SKM-1 treated with dmso at 0.1 percent for 144 hours (cell line): Measurements from ENCODE around the gene ISG15.
"Not testable (repeated sequence)": the region's sequence is repeated elsewhere in the genome, so short reads cannot be mapped to it uniquely, and the experiment has no call there.

ENCODE experiments used
- DNase-seq: peaks from one replicate; lab custom pipeline; 2025; ENCODE audit not compliant: unreplicated experiment; lab: John Stamatoyannopoulos, UW

ISG15 gene

DNA sequence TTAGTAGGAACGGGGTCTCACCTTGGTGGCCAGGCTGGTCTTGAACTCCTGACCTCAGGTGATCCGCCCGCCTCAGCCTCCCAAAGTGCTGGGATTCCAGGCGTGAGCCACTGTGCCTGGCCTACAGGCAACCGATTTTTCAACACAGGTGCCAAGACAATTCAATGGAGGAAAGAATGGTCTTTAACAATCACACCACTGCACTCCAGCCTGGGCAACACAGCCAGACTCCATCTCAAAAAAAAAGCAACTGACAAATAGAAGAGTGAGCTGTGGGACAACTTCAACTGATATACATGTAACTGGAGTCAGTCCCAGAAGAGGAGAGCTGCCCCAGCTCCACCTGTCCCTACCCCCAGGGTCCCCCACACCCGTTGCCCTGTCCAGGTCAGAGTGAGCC, 18.8 kb upstream of the ISG15 start:
- DNase-seq = not testable (repeated sequence)

- no peak for DNase-seq
These were observed 17.3 kb upstream of the ISG15 start for GRCh38 chr1:995665-996633.

DNA sequence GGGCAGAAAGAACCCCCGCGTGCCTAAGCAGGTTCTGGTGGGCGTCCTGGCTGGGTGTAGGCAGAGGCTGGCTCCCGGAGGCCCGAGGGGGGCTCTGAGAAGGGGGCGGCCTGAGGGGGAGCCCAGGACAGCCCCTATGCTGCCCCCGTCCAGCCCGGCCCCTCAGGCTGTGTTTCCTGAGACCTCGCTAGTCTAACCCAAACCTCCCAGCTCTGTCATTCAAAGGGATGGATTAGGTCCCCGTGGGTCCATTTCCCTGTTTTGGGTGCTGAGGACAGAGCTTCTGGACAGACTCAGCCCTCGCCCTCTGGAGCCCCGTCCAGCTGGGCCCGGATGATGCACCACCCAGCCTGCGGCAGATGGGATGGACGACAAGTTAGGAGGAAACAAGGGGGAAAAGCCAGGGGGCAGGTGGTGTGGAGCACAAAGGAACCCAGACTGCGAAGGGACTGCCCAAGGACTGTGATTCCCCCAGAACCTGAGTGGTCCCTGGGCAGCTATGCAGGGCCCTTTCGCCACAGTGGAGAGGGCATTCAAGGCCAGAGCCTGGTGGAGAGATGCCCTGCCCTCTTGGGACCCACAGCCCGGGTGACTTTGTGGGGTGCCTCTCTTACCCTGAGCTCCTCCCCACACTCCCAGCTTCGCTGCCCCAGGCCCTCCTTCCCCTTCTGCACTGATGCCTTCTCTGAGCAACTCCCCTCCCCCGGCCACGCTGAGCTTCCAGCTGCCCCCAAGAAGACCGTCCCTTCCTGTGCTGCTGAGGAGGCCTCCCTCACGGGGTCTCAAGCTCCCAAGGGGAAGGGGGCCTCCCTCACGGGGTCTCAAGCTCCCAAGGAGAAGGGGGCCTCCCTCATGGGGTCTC, 16.2 kb upstream of the ISG15 start:
- no peak for DNase-seq

- no peak for DNase-seq
These were observed 15.6 kb upstream of the ISG15 start for GRCh38 chr1:997713-997992.

DNA sequence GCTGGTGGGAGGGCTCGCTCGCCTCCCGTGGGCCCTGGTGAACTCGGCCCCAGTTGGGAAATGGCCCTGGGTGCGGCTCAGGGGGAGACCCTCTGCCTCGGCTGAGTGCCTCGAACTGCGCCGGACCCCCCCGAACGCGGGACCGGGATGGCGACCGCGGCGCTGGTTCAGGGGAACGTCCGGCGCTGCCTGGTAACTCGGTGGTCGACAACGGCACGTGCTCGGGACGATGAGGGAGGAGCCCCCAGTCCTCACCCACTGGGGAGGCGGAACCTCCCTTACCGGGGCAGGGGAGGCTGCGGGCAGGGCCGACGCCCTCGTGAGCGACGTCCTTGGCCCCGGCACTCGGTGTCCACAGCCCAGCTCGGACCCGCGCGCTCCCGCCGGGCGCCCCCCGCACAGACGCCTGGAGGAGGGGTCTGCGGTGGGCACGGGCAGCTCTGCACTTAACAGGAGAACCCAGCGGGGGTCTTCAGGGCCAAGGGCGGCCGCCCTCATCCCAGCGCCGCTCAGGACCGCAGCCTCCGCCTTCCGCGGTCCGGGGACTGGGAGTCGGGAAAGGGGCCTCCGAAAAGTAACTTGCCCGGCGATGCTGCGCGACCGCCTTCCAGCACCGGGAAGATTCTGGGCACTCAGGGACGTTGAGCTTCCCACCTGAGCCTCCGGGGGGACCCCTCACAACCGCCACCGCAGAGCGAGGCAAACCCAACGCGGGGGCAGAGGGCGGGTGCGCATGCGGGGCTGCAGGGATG, 15.1 kb upstream of the ISG15 start:
- no peak for DNase-seq

DNA sequence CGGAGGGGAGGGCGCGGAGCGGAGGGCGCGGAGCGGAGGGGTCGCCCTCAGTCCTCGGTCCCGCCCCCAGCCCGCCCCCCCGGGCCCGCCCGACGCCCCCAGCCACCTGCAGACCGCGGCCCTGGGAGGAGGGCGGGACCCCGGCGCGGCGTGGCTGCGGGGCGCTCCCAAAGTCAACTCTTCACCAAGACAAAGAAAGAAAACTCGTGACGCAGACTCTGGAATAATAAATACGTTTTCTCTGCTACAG, 14.6 kb upstream of the ISG15 start:
- no peak for DNase-seq

DNA sequence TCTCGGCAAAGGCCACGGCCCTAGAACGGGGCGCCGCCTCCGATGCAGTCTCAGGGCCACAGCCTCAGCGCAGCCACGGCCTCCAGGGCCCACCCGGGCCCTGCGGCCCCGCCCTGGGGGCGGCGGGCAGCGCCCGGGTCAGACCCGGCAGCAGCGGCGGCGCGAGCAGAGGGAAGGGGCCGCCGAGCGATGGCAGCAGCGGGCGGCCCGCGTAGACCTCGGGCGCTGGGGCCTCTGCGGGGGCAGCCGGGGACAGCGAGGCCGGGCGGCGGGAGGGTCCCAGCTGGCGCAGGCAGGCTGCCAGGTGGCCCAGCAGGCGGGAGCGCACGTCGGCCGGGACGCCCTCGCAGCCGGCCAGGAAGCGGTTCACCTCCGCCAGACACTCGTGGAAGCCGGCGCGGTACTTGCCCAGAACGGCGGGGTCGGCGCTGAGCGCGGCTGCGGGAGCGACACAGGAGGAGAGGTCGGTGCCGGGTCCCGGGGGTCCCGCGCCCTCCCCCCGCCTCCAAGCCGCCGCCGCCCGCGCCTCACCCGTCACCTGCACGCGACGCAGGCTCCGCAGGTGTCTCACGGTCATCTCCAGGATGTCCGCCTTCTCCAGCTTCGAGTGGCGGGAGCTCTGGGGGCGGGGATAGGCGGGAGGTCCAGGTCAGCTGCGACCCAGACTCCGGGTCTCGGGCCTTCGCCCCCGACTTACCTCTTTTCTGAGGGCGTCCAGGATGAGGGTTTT, 14.1 kb upstream of the ISG15 start:
- no peak for DNase-seq

GRCh38 chr1:999725-1000356, 13.5 kb upstream of the ISG15 start, which contains the start of gene HES4:
Gene HES4, minus strand, starts transcription at chr1:1000097. Its CDS starts 124 bp downstream, at chr1:999973.
- DNase-seq = no peak

- DNase-seq = no peak
These were observed 12.8 kb upstream of the ISG15 start for GRCh38 chr1:1000357-1001056.

GRCh38 chr1:1001057-1001783, 12.1 kb upstream of the ISG15 start:
- DNase-seq = no peak

- DNase-seq = no peak
These were observed 9.5 kb upstream of the ISG15 start for GRCh38 chr1:1003618-1004419.

- DNase-seq = no peak
These were observed 8.9 kb upstream of the ISG15 start for GRCh38 chr1:1004420-1004779.

GRCh38 chr1:1004780-1005697, 8.3 kb upstream of the ISG15 start:
- DNase-seq = no peak

- DNase-seq = no peak
These were observed 7.5 kb upstream of the ISG15 start for GRCh38 chr1:1005774-1006304.

DNA sequence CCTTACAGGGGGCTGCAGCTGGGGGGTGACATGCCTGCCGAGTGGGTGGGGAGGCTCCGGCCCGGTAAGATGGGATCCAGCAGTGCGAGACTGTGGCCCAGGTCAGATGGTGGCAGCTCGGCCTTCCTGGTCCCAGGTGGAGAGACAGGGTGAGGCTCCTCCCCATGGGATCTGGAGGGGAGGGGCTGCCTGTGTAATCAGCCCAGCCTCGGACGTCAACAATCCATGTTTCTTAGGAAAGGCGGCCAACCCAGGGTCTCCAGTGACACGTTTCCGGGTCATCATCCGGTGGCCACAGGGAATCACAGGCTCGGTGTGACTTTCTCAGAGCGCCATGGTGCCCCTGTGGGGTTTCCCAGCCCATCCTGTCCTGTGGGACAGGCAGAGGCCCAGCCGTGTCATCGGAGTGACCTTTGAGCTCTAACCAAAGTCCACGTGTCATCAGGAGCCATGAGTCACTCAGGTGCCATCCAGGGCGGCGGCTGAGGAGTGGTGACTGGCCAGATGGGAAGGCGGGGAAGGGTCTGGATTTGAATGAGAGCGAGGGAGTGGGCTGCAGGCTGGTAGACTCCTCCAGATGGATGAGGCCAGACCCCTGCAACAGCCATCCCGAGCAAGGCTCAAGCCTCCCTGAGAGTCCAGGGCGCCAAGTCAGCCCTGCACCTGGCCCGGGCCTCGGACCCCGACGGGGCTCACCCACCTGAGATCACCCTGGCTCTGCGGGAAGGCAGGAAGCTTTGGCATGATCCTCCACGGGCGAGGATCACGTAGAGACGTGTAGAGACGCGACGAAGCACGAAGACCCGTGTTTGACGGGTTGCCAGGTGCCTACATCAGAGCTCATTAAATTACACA, 6.8 kb upstream of the ISG15 start:
- no peak for DNase-seq

- not testable (repeated sequence) for DNase-seq
These were observed 3.2 kb upstream of the ISG15 start for GRCh38 chr1:1010131-1010530.
